CD14-positive monocyte (primary cell): ENCODE results near the gene MIPOL1. TPM values are rescaled to one million over a fixed set of nuclear protein-coding genes. Genes with fewer than 3 reads are reported as not detected.

Source experiments
- DNase-seq, 3 donors: peaks; one replicate each; pipeline ENCODE4 v3.0.0-alpha.2; 2011 to 2022
- H2AFZ ChIP-seq: 2 replicates; pipeline ENCODE4 v1.6.0; 2012; ENCODE audit warnings: mild to moderate bottlenecking, low read depth, low read length, inconsistent platforms; ENCODE audit not compliant: insufficient read depth, poor library complexity, severe bottlenecking
- H3K27ac ChIP-seq, 2 donors: 1 replicate in 1 of 2; 2 replicates in 1 of 2; pipeline ENCODE4 v1.5.1; 2012 to 2013; ENCODE audit warnings: low read length in 2 of 2, control low read depth in 1 of 2, inconsistent platforms in 1 of 2, low read depth in 1 of 2, mild to moderate bottlenecking in 1 of 2
- H3K27me3 ChIP-seq, 2 donors: one replicate each; pipeline versions ENCODE4 v1.6.0 to v1.6.1; 2011 to 2013; ENCODE audit warnings: low read length in 2 of 2; ENCODE audit not compliant: control insufficient read depth in 2 of 2, insufficient read depth in 2 of 2
- H3K36me3 ChIP-seq, 2 donors: replicated peaks in 1 of 2; 1 replicate in 1 of 2; 2 replicates in 1 of 2; pipeline versions ENCODE4 v1.5.1 to v1.6.1; 2012 to 2013; ENCODE audit warnings: low read length in 2 of 2, control low read depth in 1 of 2, inconsistent platforms in 1 of 2, mild to moderate bottlenecking in 1 of 2; ENCODE audit not compliant: insufficient read depth in 2 of 2, control insufficient read depth in 1 of 2
- H3K4me1 ChIP-seq, 2 donors: 1 replicate in 1 of 2; 2 replicates in 1 of 2; pipeline versions ENCODE4 v1.5.1 to v1.6.1; 2012 to 2013; ENCODE audit warnings: low read length in 2 of 2, control low read depth in 1 of 2, inconsistent platforms in 1 of 2, mild to moderate bottlenecking in 1 of 2, moderate library complexity in 1 of 2; ENCODE audit not compliant: insufficient read depth in 2 of 2, control insufficient read depth in 1 of 2
- H3K4me2 ChIP-seq: replicated peaks from 2 replicates; pipeline ENCODE3; 2012; ENCODE audit warnings: low read length, moderate library complexity, mild to moderate bottlenecking; ENCODE audit not compliant: poor library complexity, severe bottlenecking; ENCODE audit errors: extremely low read depth
- H3K4me3 ChIP-seq, 3 experiments: fragments of 200-600 bp in 1 of 3; sonication (generic) in 1 of 3; replicated peaks in 1 of 3; 1 replicate in 2 of 3; 2 replicates in 1 of 3; pipeline ENCODE4 v1.5.1; 2011 to 2013; ENCODE audit warnings: low read length in 3 of 3, mild to moderate bottlenecking in 3 of 3, control low read depth in 2 of 3, low read depth in 2 of 3, inconsistent platforms in 1 of 3, moderate library complexity in 1 of 3
- H3K79me2 ChIP-seq: 2 replicates; pipeline ENCODE4 v1.6.0; 2012; ENCODE audit warnings: mild to moderate bottlenecking, control low read depth, inconsistent platforms, low read length, moderate library complexity; ENCODE audit not compliant: insufficient read depth
- H3K9ac ChIP-seq: 2 replicates; pipeline ENCODE4 v1.6.0; 2017; ENCODE audit warnings: low read length, mild to moderate bottlenecking; ENCODE audit not compliant: insufficient read depth, poor library complexity, severe bottlenecking
- H3K9me3 ChIP-seq, 2 donors: replicated peaks in 1 of 2; 1 replicate in 1 of 2; 2 replicates in 1 of 2; pipeline versions ENCODE4 v1.5.1 to v1.6.1; 2012 to 2013; ENCODE audit warnings: low read length in 2 of 2, control low read depth in 1 of 2; ENCODE audit not compliant: control insufficient read depth in 1 of 2, insufficient read depth in 1 of 2
- H4K20me1 ChIP-seq: 2 replicates; pipeline ENCODE4 v1.6.0; 2012; ENCODE audit warnings: mild to moderate bottlenecking, low read length, control low read depth, moderate library complexity; ENCODE audit not compliant: insufficient read depth
- H3K27ac Mint-ChIP-seq, 7 donors: one replicate each; pipeline ENCODE4 v1.8.0; 2020; ENCODE audit warnings: mild to moderate bottlenecking in 7 of 7, mixed read lengths in 7 of 7, moderate library complexity in 6 of 7, inconsistent platforms in 2 of 7
- H3K27me3 Mint-ChIP-seq, 3 donors: one replicate each; pipeline ENCODE4 v1.8.0; 2021 to 2022; ENCODE audit warnings: low read depth in 3 of 3, mild to moderate bottlenecking in 3 of 3, mixed read lengths in 3 of 3, moderate library complexity in 3 of 3, inconsistent platforms in 1 of 3
- H3K36me3 Mint-ChIP-seq, 2 donors: one replicate each; pipeline ENCODE4 v1.8.0; 2020; ENCODE audit warnings: mixed read lengths in 2 of 2, inconsistent platforms in 1 of 2, mild to moderate bottlenecking in 1 of 2
- H3K4me1 Mint-ChIP-seq: one replicate; pipeline ENCODE4 v1.8.0; 2020; ENCODE audit warnings: mild to moderate bottlenecking, mixed read lengths
- H3K4me3 Mint-ChIP-seq, 2 donors: one replicate each; pipeline ENCODE4 v1.8.0; 2020; ENCODE audit warnings: mild to moderate bottlenecking in 2 of 2, mixed read lengths in 2 of 2, moderate library complexity in 1 of 2
- H3K9me3 Mint-ChIP-seq, 7 donors: one replicate each; pipeline ENCODE4 v1.8.0; 2020 to 2022; ENCODE audit warnings: mixed read lengths in 7 of 7, mild to moderate bottlenecking in 6 of 7, moderate library complexity in 6 of 7, inconsistent platforms in 2 of 7
- CTCF ChIP-seq: fragments of 200-600 bp; IDR thresholded peaks from one replicate; pipeline ENCODE4 v1.8.0; 2022; ENCODE audit warnings: antibody characterized with exemption, mild to moderate bottlenecking
- WGBS: methylation state at CpG from one replicate; pipeline ENCODE4 v1.1.5; 2013; ENCODE audit warnings: missing lambda C conversion rate; ENCODE audit not compliant: insufficient coverage; 5-methylcytosine and 5-hydroxymethylcytosine counted together
- intact Hi-C, 2 donors: fragments of 100-400 bp; cut with micrococcal nuclease; formaldehyde crosslinking; loops; one replicate each; pipeline versions ENCODE4 v1.15.0 to v1.15.1; 2023
- polyA plus RNA-seq, 3 donors: library from polyadenylated mRNA; depleted of rRNA in 1 of 3; unstranded in 2 of 3; stranded (reverse) in 1 of 3; fragments of 300-500 nt in 2 of 3; fragments of >200 nt in 1 of 3; fragmentation: Illumina TruSeq in 2 of 3; gene quantifications; 1 replicate in 2 of 3; 2 replicates in 1 of 3; pipeline ENCODE4 v1.2.3, GENCODE V29; 2012 to 2021

The MIPOL1 gene
- polyA plus RNA-seq, 3 donors, result not detected

- peaks cover 0 to 3% of the 10 kb centered on the region in 2 donors for H3K36me3 Mint-ChIP-seq
- no peaks in the 10 kb centered on the region for H3K4me1 Mint-ChIP-seq
- Histone ChIP-seq H3K4me3 (no peak overlapping the region), H3K36me3 (no peaks in the 10 kb centered on the region), H3K79me2 (no peaks in the 10 kb centered on the region), H3K4me2 (no peak overlapping the region), H4K20me1 (no peaks in the 10 kb centered on the region), H3K9me3 (peaks cover 12 to 59% of the 10 kb centered on the region in 2 donors), H3K27ac (no peak overlapping the region), H3K4me1 (no peaks in the 10 kb centered on the region), H2AFZ (no peak overlapping the region), H3K27me3 (peaks cover 81 to 97% of the 10 kb centered on the region in 2 donors), H3K9ac (no peak overlapping the region)
- peaks cover 82 to 93% (median 83%) of the 10 kb centered on the region in 3 donors for H3K27me3 Mint-ChIP-seq
- no peak overlapping the region for H3K27ac Mint-ChIP-seq
- no CpG with 5 or more reads among the region's 1 CpG for WGBS
- no peak for TF ChIP-seq CTCF
- H3K9me3 Mint-ChIP-seq, result peaks cover 3 to 53% (median 26%) of the 10 kb centered on the region in 7 donors
- no peak for DNase-seq
- peak overlapping the region in 1 of 2 donors; percentile 68 for H3K4me3 Mint-ChIP-seq
- intact Hi-C loops, result no loop called here
These were observed 389.0 kb downstream of the MIPOL1 start for GRCh38 chr14:37586797-37587130.

GRCh38 chr14:37587131-37587803 lies 389.5 kb downstream of the MIPOL1 start:
- Mint-ChIP-seq H3K4me3 (peak overlapping the region in 1 of 2 donors; percentile 80), H3K36me3 (peaks cover 0 to 6% of the 10 kb centered on the region in 2 donors), H3K27me3 (peaks cover 87 to 96% (median 87%) of the 10 kb centered on the region in 3 donors), H3K27ac (no peak overlapping the region), H3K9me3 (peaks cover 5 to 56% (median 29%) of the 10 kb centered on the region in 7 donors), H3K4me1 (no peaks in the 10 kb centered on the region)
- Histone ChIP-seq H3K27me3 (peaks cover 79 to 96% of the 10 kb centered on the region in 2 donors), H3K9me3 (peaks cover 12 to 63% of the 10 kb centered on the region in 2 donors), H2AFZ (no peak overlapping the region), H4K20me1 (no peaks in the 10 kb centered on the region), H3K4me3 (no peak overlapping the region), H3K4me2 (no peak overlapping the region), H3K36me3 (no peaks in the 10 kb centered on the region), H3K9ac (no peak overlapping the region), H3K79me2 (no peaks in the 10 kb centered on the region), H3K27ac (no peak overlapping the region), H3K4me1 (no peaks in the 10 kb centered on the region)
- intact Hi-C loops, result no loop called here
- DNase-seq, result no peak
- TF ChIP-seq CTCF, result no peak
- WGBS, result no CpG with 5 or more reads among the region's 4 CpGs
